Coronary artery (tissue), 2 donors: ENCODE results near the gene SGO2.

ENCODE experiments used
- DNase-seq: peaks from one replicate; pipeline ENCODE4 v3.0.0-alpha.2; 2017; ENCODE audit warnings: low spot score
- H3K27ac ChIP-seq, 2 donors: fragments of 200-600 bp; sonication (generic); one replicate each; pipeline ENCODE4 v1.5.1; 2016 to 2019
- H3K4me3 ChIP-seq: fragments of 200-600 bp; sonication (generic); 2 replicates; pipeline ENCODE4 v1.5.1; 2016; ENCODE audit warnings: mild to moderate bottlenecking, moderate library complexity
- TF ChIP-seq, protein P1 (sequence below): fragments of 200-600 bp; sonication (generic); IDR thresholded peaks from one replicate; pipeline ENCODE4 v1.5.1; 2019; ENCODE audit warnings: antibody characterized with exemption

Gene SGO2

GRCh38 chr2:200584639-200585038 lies 58.6 kb downstream of the SGO2 start:
- no peak overlapping the region for H3K27ac ChIP-seq
- H3K4me3 ChIP-seq = no peak overlapping the region
- no peak for DNase-seq
- TF ChIP-seq, protein P1, sequence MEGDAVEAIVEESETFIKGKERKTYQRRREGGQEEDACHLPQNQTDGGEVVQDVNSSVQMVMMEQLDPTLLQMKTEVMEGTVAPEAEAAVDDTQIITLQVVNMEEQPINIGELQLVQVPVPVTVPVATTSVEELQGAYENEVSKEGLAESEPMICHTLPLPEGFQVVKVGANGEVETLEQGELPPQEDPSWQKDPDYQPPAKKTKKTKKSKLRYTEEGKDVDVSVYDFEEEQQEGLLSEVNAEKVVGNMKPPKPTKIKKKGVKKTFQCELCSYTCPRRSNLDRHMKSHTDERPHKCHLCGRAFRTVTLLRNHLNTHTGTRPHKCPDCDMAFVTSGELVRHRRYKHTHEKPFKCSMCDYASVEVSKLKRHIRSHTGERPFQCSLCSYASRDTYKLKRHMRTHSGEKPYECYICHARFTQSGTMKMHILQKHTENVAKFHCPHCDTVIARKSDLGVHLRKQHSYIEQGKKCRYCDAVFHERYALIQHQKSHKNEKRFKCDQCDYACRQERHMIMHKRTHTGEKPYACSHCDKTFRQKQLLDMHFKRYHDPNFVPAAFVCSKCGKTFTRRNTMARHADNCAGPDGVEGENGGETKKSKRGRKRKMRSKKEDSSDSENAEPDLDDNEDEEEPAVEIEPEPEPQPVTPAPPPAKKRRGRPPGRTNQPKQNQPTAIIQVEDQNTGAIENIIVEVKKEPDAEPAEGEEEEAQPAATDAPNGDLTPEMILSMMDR = no peak

- no peak for DNase-seq
- TF ChIP-seq, protein P1 = no peak
- H3K27ac ChIP-seq = peak overlapping the region in 1 of 2 donors; percentile 81
- peak overlapping the region; percentile 81 for H3K4me3 ChIP-seq
Measured at GRCh38 chr2:200585340-200585729, 59.3 kb downstream of the SGO2 start.

DNA sequence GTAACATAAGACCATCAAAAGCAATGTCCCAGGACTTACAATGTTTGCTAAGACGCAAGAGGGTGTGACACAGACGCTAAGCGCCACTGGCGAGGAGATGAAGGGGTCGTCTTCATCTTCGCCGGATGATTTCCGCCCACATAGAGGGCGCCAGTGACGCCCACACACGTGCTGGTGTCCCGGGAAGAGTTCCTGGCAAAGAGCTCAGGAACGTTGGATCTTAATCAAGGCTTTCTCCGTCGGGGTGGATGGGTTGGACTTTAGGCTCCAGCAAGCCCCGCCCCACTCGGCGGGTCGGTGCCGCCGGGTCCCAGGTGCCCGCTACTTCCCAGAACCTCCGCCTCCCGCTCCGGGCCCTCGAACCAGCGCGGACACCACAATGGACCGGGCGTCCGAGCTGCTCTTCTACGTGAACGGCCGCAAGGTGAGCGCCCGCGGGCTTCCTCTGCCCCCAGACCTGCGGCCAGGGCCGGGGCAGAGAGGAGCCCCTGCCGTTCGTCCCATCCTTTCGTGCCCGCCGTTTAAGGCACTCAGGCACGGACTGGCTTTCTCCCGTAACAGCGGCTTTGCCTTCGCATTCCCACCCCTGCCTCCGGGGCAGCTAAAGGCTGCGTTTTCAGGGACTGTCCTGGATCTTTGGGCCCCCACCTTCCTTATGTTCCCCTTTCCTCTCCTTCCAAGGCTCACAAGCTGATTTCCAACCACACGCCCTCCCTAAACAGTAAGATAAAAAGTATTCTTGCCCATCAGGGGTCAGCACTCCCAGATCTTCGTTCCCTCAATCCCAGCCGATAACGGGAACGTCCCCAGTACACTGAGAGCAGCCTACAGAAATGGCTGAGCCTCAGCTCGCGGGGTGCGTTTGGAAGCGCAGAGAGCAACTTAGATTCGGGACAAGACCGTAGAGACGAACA lies 60.0 kb downstream of the SGO2 start, which contains the start of gene AOX1:
Gene AOX1 (plus strand): TSS at position 285 of the 914 bp plus-strand sequence. CDS start 95 bp downstream, at position 380.
- TF ChIP-seq, protein P1 = no peak
- peak within 1 kb of the TSS; percentile 81 for H3K4me3 ChIP-seq
- peak; percentile 82 for DNase-seq
- H3K27ac ChIP-seq = peak within 1 kb of the TSS; percentile 68 to 81

- peak overlapping the region; percentile 68 to 81 for H3K27ac ChIP-seq
- TF ChIP-seq, protein P1 = no peak
- no peak for DNase-seq
- peak overlapping the region; percentile 81 for H3K4me3 ChIP-seq
Measured at GRCh38 chr2:200586644-200586975, 60.6 kb downstream of the SGO2 start.

DNA sequence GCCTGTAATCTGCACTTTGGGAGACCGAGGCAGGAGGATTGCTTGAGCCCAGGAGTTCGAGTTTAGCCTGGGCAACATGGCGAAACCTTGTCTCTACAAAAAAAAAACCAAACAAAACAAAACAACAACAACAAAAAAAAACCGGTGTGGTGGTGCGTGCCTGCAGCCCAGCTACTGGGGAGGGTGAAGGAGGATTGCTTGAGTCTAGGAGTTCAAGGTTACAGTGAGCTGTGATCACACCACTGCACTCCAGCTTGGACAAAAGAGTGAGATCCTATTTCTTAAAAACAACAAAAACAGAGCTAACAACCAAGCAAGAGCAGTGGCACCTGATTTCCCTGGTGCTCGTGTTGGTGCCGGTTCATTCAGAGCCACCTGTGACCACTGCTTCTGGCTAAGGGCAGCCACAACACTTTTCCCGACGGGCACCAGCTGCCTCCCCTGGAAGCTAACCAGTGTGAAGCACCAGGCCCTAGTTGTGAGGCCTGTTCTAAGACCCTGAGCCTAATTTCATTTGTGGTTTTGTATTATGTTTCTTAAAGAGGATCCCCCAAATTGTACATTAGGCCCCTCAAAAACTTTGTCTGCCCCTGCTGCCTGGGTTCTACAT lies 61.1 kb downstream of the SGO2 start:
- TF ChIP-seq, protein P1 = no peak
- no peak for DNase-seq
- H3K27ac ChIP-seq = peak overlapping the region in 1 of 2 donors; percentile 81
- H3K4me3 ChIP-seq = peak overlapping the region; percentile 81

GRCh38 chr2:200588076-200588678 lies 62.2 kb downstream of the SGO2 start:
- DNase-seq = no peak
- TF ChIP-seq, protein P1 = no peak
- H3K4me3 ChIP-seq = peak overlapping the region; percentile 38
- peak overlapping the region in 1 of 2 donors; percentile 47 for H3K27ac ChIP-seq
